GM12878 (cell line): Measurements from ENCODE around the gene NAT10. TPM values are rescaled to one million over a fixed set of nuclear protein-coding genes. Genes with fewer than 3 reads are reported as not detected.
A peak's percentile ranks its signal among the peaks of the same experiment; 100 is the strongest.
"Not testable (repeated sequence)": the region's sequence is repeated elsewhere in the genome, so short reads cannot be mapped to it uniquely, and the experiment has no call there.

Source experiments
- ATAC-seq: fragments of 200-7000 bp; cut with Tn5 transposase; 3 replicates; pipeline ENCODE4 v1.9.1; 2020; ENCODE audit warnings: mild to moderate bottlenecking, moderate library complexity
- BruUV-seq: library from RNA; stranded (reverse); fragments of 400-500 nt; replicated peaks from 2 replicates; lab custom pipeline; 2021; lab: Mats Ljungman, UMichigan
- CTCF ChIA-PET: fragments of 300-600 bp; sonication (Branson Sonifier 250); formaldehyde crosslinking; extraction: SDS; loops from one replicate; lab custom pipeline; 2021; ENCODE audit warnings: inconsistent platforms; lab: Yijun Ruan, JAX
- POLR2A ChIA-PET: fragments of 350-600 bp; formaldehyde crosslinking; extraction: SDS; loops from one replicate; lab custom pipeline; 2021; ENCODE audit warnings: inconsistent platforms; lab: Charles Lee
- RAD21 ChIA-PET: fragments of 300-600 bp; sonication (Branson Sonifier 250); formaldehyde crosslinking; loops from one replicate; lab custom pipeline; 2023; ENCODE audit warnings: antibody characterized with exemption; ENCODE audit not compliant: unreplicated experiment; lab: Charles Lee
- SMC1A ChIA-PET: fragments of 300-600 bp; sonication (Branson Sonifier 250); formaldehyde crosslinking; loops from one replicate; lab custom pipeline; 2023; ENCODE audit not compliant: unreplicated experiment, uncharacterized antibody; lab: Charles Lee
- DNase-seq: peaks from one replicate; pipeline ENCODE4 v3.0.0-alpha.2; 2011; ENCODE audit warnings: low read depth, low spot score
- FAIRE-seq: peaks from 3 replicates; lab custom pipeline; 2011; peaks lifted over from hg19 to GRCh38; lab: Jason Lieb, UNC
- H2AFZ ChIP-seq: 2 replicates; pipeline ENCODE4 v1.6.0; 2011; ENCODE audit warnings: low read depth, low read length, control low read depth; ENCODE audit not compliant: control insufficient read depth
- H3K27ac ChIP-seq: 2 replicates; pipeline ENCODE4 v1.5.1; 2011; ENCODE audit warnings: control low read depth; ENCODE audit not compliant: control insufficient read depth, insufficient read depth
- H3K27me3 ChIP-seq, 2 experiments: replicated peaks in 1 of 2; 2 replicates each; pipeline versions ENCODE4 v1.6.0 to v1.6.1; 2011; ENCODE audit warnings: low read length in 1 of 2; ENCODE audit not compliant: control insufficient read depth in 2 of 2, insufficient read depth in 2 of 2
- H3K36me3 ChIP-seq, 2 experiments: 2 replicates each; pipeline ENCODE4 v1.5.1; 2011; ENCODE audit warnings: low read length in 1 of 2; ENCODE audit not compliant: control insufficient read depth in 2 of 2, insufficient read depth in 2 of 2
- H3K4me1 ChIP-seq: 2 replicates; pipeline ENCODE4 v1.6.1; 2011; ENCODE audit warnings: mild to moderate bottlenecking, low read length, moderate library complexity, mixed read lengths; ENCODE audit not compliant: control insufficient read depth, insufficient read depth
- H3K4me2 ChIP-seq: 2 replicates; pipeline ENCODE4 v1.6.0; 2011; ENCODE audit warnings: control low read depth; ENCODE audit not compliant: control insufficient read depth, insufficient read depth
- H3K4me3 ChIP-seq: fragments of 200-600 bp; sonication (generic); 2 replicates; pipeline ENCODE4 v1.5.1; 2016
- H3K79me2 ChIP-seq: 2 replicates; pipeline ENCODE4 v1.6.0; 2011; ENCODE audit warnings: low read length; ENCODE audit not compliant: control insufficient read depth, insufficient read depth
- H3K9ac ChIP-seq: 2 replicates; pipeline ENCODE4 v1.8.0; 2011; ENCODE audit warnings: low read length, control low read depth, mixed read lengths; ENCODE audit not compliant: control insufficient read depth, insufficient read depth
- H3K9me3 ChIP-seq: replicated peaks from 3 replicates; pipeline ENCODE4 v1.5.1; 2011; ENCODE audit warnings: mild to moderate bottlenecking, low read length; ENCODE audit not compliant: control insufficient read depth, insufficient read depth
- H4K20me1 ChIP-seq: 2 replicates; pipeline ENCODE4 v1.6.0; 2011; ENCODE audit not compliant: control insufficient read depth, insufficient read depth
- HDAC2 ChIP-seq: fragments of 200-600 bp; sonication (generic); IDR thresholded peaks from 2 replicates; pipeline ENCODE4 v1.6.1; 2017
- PAX8 ChIP-seq: fragments of 450-650 bp; IDR thresholded peaks from 2 replicates; pipeline ENCODE4 v1.6.1; 2017; ENCODE audit warnings: mild to moderate bottlenecking, moderate library complexity
- POU2F2 ChIP-seq: IDR thresholded peaks from 3 replicates; pipeline ENCODE4 v1.6.1; 2011; ENCODE audit warnings: low read depth, mild to moderate bottlenecking, low read length, borderline replicate concordance
- YBX1 ChIP-seq: fragments of 450-650 bp; IDR thresholded peaks from 2 replicates; pipeline ENCODE4 v1.6.1; 2016; ENCODE audit warnings: antibody characterized with exemption
- WGBS: methylation state at CpG from one replicate; pipeline ENCODE4 v1.1.6; 2016; ENCODE audit warnings: low lambda C conversion rate; ENCODE audit not compliant: insufficient replicate concordance, insufficient coverage; ENCODE audit errors: missing lambda C conversion rate; 5-methylcytosine and 5-hydroxymethylcytosine counted together
- in situ Hi-C: fragments of 300-500 bp; cut with MboI; formaldehyde crosslinking; loops from 9 replicates; pipeline ENCODE4 v1.14.3; 2018; ENCODE audit warnings: mixed read lengths
- intact Hi-C: fragments of 100-400 bp; cut with micrococcal nuclease; formaldehyde crosslinking; loops from one replicate; pipeline ENCODE4 v1.14.2; 2022; ENCODE audit not compliant: unreplicated experiment
- polyA plus RNA-seq, 11 experiments: library from polyadenylated mRNA; depleted of rRNA in 4 of 11; unstranded in 6 of 11; stranded (reverse) in 5 of 11; fragments of >200 nt; fragmentation: Nextera tagmentation in 4 of 11; fragmentation: Illumina TruSeq in 1 of 11; extraction: Ambion mirVana in 4 of 11; extraction: Trizol in 1 of 11; gene quantifications; 1 replicate in 1 of 11; 2 replicates in 10 of 11; pipeline versions ENCODE4 v1.2.1 to v1.2.3, GENCODE V29; 2011 to 2016; ENCODE audit warnings: inconsistent platforms in 2 of 11, missing spikeins in 2 of 11, low read depth in 1 of 11
- total RNA-seq, 4 experiments: library from RNA; depleted of rRNA in 3 of 4; stranded (reverse); fragments of >200 nt in 3 of 4; fragmentation: Illumina TruSeq in 1 of 4; extraction: Trizol in 1 of 4; gene quantifications; 2 replicates each; pipeline versions ENCODE4 v1.2.1 to v1.2.3, GENCODE V29; 2013 to 2021
- TF ChIP-seq, protein P1 (sequence below): fragments of 450-650 bp; conservative IDR thresholded peaks from 2 replicates; pipeline ENCODE4 v1.6.1; 2017; ENCODE audit warnings: mild to moderate bottlenecking, moderate library complexity
- TF ChIP-seq, protein P2 (sequence below): fragments of 450-650 bp; IDR thresholded peaks from 2 replicates; pipeline ENCODE4 v1.6.1; 2018; ENCODE audit warnings: mild to moderate bottlenecking, low read depth, moderate library complexity; ENCODE audit not compliant: partially characterized antibody

The NAT10 gene
- total and polyA plus RNA-seq, 10 of the 15 experiments (the other 5 are each of a cell fraction or from before 2014, with no cell fraction given): 45.1 to 95.5 (median 72.8) TPM

DNA sequence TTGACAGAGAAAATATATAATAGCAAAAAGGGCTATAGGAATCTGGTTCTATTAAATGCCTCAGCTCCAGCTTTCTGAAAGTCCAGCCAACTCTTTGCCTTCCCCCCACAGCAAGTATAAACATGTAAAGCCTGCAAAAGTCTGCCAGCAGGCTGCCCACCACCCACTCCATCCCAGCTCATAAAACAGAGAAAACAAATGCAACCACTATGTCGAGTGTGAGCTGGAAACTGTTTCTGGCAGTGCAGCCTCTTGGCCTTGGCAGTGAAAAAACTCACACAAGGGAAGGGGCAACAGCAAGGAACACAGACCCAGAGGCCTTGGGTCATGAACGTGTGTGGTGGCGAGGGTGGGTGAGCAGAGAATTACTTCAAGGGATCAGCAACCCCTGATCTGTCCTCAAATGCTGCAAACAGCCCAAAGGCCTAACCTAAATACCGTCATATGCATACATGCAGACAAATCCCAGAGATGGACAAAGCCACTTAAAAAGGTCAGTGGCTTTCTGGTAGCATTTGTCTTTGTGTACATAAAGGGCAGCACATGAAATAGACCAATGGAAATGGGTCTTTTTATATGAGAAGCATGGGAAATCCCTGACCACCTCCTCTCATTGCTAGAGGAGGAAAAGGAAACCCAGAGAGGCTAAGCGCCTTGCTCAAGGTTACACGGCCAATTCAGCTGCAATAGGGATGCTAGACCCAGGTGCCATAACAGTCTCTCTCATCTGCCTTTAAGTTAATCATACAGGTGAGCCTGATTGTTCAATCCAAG, 74.8 kb downstream of the NAT10 start (continued):
- TF ChIP-seq, protein P1, sequence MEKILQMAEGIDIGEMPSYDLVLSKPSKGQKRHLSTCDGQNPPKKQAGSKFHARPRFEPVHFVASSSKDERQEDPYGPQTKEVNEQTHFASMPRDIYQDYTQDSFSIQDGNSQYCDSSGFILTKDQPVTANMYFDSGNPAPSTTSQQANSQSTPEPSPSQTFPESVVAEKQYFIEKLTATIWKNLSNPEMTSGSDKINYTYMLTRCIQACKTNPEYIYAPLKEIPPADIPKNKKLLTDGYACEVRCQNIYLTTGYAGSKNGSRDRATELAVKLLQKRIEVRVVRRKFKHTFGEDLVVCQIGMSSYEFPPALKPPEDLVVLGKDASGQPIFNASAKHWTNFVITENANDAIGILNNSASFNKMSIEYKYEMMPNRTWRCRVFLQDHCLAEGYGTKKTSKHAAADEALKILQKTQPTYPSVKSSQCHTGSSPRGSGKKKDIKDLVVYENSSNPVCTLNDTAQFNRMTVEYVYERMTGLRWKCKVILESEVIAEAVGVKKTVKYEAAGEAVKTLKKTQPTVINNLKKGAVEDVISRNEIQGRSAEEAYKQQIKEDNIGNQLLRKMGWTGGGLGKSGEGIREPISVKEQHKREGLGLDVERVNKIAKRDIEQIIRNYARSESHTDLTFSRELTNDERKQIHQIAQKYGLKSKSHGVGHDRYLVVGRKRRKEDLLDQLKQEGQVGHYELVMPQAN: no peak
- no peak for TF ChIP-seq YBX1
- no peak for TF ChIP-seq HDAC2
- no peak for TF ChIP-seq POU2F2
- no peak for TF ChIP-seq PAX8
- TF ChIP-seq, protein P2, sequence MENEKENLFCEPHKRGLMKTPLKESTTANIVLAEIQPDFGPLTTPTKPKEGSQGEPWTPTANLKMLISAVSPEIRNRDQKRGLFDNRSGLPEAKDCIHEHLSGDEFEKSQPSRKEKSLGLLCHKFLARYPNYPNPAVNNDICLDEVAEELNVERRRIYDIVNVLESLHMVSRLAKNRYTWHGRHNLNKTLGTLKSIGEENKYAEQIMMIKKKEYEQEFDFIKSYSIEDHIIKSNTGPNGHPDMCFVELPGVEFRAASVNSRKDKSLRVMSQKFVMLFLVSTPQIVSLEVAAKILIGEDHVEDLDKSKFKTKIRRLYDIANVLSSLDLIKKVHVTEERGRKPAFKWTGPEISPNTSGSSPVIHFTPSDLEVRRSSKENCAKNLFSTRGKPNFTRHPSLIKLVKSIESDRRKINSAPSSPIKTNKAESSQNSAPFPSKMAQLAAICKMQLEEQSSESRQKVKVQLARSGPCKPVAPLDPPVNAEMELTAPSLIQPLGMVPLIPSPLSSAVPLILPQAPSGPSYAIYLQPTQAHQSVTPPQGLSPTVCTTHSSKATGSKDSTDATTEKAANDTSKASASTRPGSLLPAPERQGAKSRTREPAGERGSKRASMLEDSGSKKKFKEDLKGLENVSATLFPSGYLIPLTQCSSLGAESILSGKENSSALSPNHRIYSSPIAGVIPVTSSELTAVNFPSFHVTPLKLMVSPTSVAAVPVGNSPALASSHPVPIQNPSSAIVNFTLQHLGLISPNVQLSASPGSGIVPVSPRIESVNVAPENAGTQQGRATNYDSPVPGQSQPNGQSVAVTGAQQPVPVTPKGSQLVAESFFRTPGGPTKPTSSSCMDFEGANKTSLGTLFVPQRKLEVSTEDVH: no peak

DNA sequence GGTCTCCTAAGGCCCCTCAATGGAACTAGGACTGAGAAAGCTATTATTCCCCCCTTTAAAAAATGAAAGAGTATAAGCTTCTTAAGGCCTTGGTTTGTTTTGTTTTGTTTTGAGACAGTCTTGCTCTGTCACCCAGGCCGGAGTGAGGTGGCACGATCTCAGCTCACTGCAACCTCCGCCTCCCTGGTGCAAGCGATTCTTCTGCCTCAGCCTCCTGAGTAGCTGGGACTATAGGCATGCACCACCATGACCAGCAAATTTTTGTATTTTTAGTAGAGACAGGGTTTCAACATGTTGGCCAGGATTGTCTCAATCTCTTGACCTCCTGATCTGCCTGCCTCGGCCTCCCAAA, 75.4 kb downstream of the NAT10 start:
- not testable (repeated sequence) for FAIRE-seq
- peak; percentile 16; the same call in 2 of the 3 replicates for ATAC-seq

More for the DNA sequence above, 75.4 kb downstream of the NAT10 start:
- H3K4me2 ChIP-seq: peak overlapping the region; percentile 30; the same call in 1 of the 2 replicates
- H3K4me1 ChIP-seq: peaks cover 23% of the 10 kb centered on the region
- peak overlapping the region; percentile 24; the same call in 1 of the 2 replicates for H2AFZ ChIP-seq
- intact Hi-C loops: loop anchor here (5.0 kb wide), 1 partner anchor 312 kb away; no protein-coding TSS in a partner anchor
- H4K20me1 ChIP-seq, H3K36me3 ChIP-seq, in situ Hi-C loops, DNase-seq, H3K9me3 ChIP-seq, BruUV-seq, H3K4me3 ChIP-seq, H3K27me3 ChIP-seq, H3K9ac ChIP-seq, H3K79me2 ChIP-seq: not testable (repeated sequence)
- SMC1A ChIA-PET: interaction anchor here (1.0 to 11.3 kb wide), 9 partner anchors 23 to 312 kb away, joined by 3 to 192 read pairs (median 4); partner anchors contain the start of gene ABTB2
- 0 out of 2 replicates have a peak overlapping the region, but pooled peaks have one; percentile 16 for H3K27ac ChIP-seq
- RAD21 ChIA-PET: interaction anchor here (0.9 to 13.0 kb wide), 10 partner anchors 9 to 244 kb away, joined by 3 to 249 read pairs (median 4); partner anchors contain the start of gene ABTB2
- POLR2A ChIA-PET: interaction anchor here (1.2 to 1.7 kb wide), 3 partner anchors 17 to 177 kb away, joined by 3 to 6 read pairs (median 3); partner anchors contain the start of gene ABTB2
- 5% methylated on average over 5 of the region's 5 CpGs for WGBS
- CTCF ChIA-PET: interaction anchor here (1.0 to 10.5 kb wide), 9 partner anchors 8 to 288 kb away, joined by 3 to 167 read pairs (median 4); partner anchors contain the start of gene ABTB2
